Measurements from ENCODE around the gene EGR2.
"Not testable (repeated sequence)": the region's sequence is repeated elsewhere in the genome, so short reads cannot be mapped to it uniquely, and the experiment has no call there.

EGR2 gene

GRCh38 chr10:62792261-62792660 is 23.9 kb downstream of the EGR2 start:
- DNase-seq, result no peak

- DNase-seq, result no peak
These were observed 25.6 kb downstream of the EGR2 start for GRCh38 chr10:62790571-62790970.

- no peak for DNase-seq
These were observed 26.1 kb downstream of the EGR2 start for GRCh38 chr10:62790019-62790555.

GRCh38 chr10:62788861-62789467 is 27.2 kb downstream of the EGR2 start:
- DNase-seq, result no peak

- not testable (repeated sequence) for DNase-seq
These were observed 27.9 kb downstream of the EGR2 start for GRCh38 chr10:62788285-62788684.

- not testable (repeated sequence) for DNase-seq
These were observed 31.6 kb downstream of the EGR2 start for GRCh38 chr10:62784537-62784936.

GRCh38 chr10:62779487-62780248 is 36.5 kb downstream of the EGR2 start:
- DNase-seq, result peak; percentile 32 to 80 (median 74)

- no peak for DNase-seq
These were observed 38.0 kb downstream of the EGR2 start for GRCh38 chr10:62778125-62778524.

GRCh38 chr10:62772186-62772974 is 43.8 kb downstream of the EGR2 start:
- no peak for DNase-seq

GRCh38 chr10:62769574-62770242 is 46.5 kb downstream of the EGR2 start:
- DNase-seq, result no peak

- no peak for DNase-seq
These were observed 49.8 kb downstream of the EGR2 start for GRCh38 chr10:62766386-62766785.

- DNase-seq, result no peak
These were observed 50.4 kb downstream of the EGR2 start for GRCh38 chr10:62765726-62766125.

- no peak for DNase-seq
These were observed 52.2 kb downstream of the EGR2 start for GRCh38 chr10:62764011-62764410.

- DNase-seq, result no peak
These were observed 53.0 kb downstream of the EGR2 start for GRCh38 chr10:62763155-62763554.
